GM19455 (cell line): ENCODE results near the gene IRF8.
"Not testable (repeated sequence)": the region's sequence is repeated elsewhere in the genome, so short reads cannot be mapped to it uniquely, and the experiment has no call there.

Source experiments
- ATAC-seq: cut with Tn5 transposase; IDR thresholded peaks from one replicate; pipeline ENCODE4 v1.9.1; 2021; ENCODE audit not compliant: unreplicated experiment

The IRF8 gene

GRCh38 chr16:85891776-85892166 is 7.2 kb upstream of the IRF8 start:
- no peak for ATAC-seq

- no peak for ATAC-seq
Observed at GRCh38 chr16:85892760-85893159, 6.2 kb upstream of the IRF8 start.

DNA sequence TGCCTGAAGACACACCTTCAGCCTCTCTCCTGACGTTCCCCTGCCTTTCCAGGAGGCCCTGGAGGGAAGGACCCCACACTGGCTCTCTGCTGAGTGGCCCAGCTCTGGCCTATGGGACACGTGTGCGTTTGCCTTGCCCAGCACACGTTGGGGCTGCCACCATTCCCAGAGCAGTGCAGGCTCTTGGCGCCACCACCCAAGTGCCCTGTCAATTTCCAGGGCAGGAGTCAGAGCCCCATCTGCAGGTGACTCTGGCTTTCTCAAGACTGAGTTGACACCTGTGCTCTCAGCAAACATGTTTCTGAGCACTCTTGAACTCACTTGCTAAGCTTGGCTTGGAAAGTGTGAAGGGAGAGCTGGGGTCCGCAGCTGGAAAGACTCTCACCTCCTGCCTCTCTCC is 4.7 kb upstream of the IRF8 start:
- no peak for ATAC-seq

DNA sequence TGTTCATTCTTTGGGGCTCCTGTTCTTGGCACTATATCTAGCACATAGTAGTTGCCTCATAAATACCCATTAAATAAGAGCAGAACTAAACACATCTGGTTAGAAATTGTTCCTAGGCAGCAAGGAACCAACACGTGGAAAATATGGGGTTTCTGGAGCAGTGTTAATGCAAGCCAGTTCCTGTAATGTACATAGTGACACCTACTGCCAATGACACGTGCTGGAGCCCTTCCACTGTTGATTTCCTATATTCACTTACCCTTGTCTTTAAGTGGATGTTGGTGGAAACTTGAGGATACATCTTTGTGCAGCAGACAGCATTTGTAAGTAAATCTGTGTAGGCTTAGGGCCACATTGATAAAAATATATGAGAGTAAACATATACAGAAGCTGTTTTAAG is 1.6 kb upstream of the IRF8 start:
- no peak for ATAC-seq

GRCh38 chr16:85899444-85899843 is 482 bp downstream of the IRF8 start:
- ATAC-seq: no peak

- no peak for ATAC-seq
Observed at GRCh38 chr16:85900027-85900792, 1.2 kb downstream of the IRF8 start.

DNA sequence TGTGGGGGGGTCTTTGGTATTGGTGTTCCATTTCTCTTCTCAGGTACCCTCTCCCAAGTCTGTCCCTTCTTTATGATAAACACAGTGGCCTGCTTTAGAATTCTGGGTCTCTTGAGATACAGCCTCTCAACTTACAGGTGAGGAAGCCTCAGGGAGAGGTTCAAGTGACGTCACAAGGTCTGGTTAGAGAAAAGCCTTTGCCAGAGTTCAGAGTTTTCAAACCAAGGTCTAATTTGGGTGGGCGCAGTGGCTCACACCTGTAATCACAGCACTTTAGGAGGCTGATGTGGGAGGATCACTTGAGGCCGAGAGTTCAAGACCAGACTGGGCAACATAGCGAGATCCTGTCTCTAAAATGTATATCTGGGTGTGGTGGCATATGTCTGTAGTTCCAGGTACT is 2.1 kb downstream of the IRF8 start:
- ATAC-seq: no peak

DNA sequence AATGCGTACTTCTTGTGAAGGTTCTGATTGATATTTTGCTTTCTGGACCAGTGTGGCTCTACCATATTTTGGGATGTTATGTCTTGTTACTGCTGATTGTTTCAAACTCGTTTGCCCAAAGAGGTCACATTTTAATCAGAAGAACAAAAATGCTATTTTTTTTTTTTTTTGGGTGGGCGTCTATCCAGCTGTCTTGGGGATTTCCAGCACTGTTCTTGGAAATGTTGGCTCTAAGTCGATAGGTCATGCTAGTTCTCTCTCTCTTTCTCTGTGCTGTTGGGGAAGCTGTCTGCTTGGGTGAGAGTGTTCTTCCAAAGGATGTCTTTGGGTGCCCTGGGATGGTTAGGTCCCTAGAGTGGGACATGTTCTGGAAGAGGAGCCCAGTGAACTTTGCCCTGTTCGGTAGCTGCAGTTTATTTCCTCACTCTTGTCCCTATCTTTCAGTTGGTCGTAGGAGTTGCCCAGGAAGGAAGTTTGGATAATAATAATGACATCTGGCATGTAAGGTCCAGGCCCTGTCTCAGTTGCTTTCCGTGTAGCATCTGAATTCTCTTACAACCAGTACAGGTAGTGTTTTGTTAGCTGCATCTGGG is 2.9 kb downstream of the IRF8 start:
- no peak for ATAC-seq

GRCh38 chr16:85902366-85903155 is 3.6 kb downstream of the IRF8 start:
- peak; percentile 62 for ATAC-seq

GRCh38 chr16:85903559-85903958 is 4.6 kb downstream of the IRF8 start:
- ATAC-seq: no peak

DNA sequence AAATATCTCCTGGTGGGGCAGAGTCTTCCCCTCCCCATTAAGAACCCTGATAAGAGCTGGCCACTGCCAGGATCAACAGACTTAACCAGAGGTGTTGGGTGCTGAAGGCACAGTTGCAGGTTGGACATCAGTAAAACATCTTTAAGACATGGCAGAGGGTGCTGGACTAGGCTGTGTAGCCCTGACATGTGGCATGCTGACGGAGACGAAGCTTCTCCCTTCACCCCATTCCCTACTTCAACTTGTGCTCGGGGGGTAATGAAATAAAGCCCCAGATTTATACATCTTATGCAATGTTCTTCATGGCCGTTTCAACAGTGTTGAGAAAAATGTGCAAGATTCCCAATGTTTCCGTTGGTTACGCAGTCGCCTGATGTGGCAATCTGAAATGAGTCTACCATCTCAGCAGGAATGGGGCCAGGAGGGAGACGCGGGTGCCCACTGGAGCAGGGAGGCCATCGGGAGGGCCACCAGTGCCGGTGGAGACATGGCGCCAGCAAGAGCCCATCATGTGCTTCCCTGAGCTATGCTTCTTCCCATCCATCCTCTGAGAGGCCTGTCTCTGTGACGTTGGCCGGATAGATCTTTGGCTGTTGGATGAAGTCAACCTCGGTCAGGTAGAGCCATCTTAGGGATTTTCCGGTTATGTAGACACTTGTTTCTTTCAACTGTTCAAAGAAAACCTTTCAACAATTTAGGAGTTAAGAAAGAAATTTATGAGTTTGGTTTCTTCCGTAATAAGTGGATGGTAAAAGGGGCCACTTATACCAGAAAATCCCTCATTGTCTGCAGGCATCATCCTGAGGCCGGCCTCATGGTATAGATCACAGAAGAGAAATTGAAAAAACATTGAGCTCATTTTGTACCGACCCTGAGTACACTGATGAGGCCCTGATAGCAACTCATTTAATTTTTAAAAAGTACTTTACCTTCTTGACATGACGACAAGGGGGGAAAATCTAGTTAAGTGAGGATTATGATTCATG is 6.4 kb downstream of the IRF8 start:
- no peak for ATAC-seq

- ATAC-seq: no peak
Observed at GRCh38 chr16:85906349-85906748, 7.4 kb downstream of the IRF8 start.

GRCh38 chr16:85907231-85907630 is 8.3 kb downstream of the IRF8 start:
- not testable (repeated sequence) for ATAC-seq

DNA sequence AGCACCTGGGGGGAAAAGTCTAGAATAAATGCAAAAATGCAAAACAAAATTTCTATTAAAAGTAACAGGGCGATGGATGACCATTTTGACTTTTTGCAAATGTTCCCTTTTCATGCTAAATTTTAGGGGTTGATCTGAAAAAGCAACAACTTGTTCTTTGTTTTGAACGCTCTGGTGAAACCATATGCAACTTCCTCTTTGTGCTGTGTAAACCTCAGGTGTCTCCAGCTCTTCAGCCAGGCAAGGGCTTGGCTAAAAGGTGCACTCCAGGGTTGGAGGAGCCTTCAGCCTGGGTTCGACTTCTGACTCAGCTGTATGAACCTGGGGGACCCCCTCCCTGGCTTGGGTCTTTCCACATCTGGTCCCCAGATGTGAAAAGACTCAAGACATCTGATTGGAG is 9.5 kb downstream of the IRF8 start:
- peak; percentile 49 for ATAC-seq

GRCh38 chr16:85908889-85909589 is 10.1 kb downstream of the IRF8 start:
- no peak for ATAC-seq

- ATAC-seq: no peak
Observed at GRCh38 chr16:85909932-85910853, 11.2 kb downstream of the IRF8 start.

- no peak for ATAC-seq
Observed at GRCh38 chr16:85910854-85911247, 11.9 kb downstream of the IRF8 start.

DNA sequence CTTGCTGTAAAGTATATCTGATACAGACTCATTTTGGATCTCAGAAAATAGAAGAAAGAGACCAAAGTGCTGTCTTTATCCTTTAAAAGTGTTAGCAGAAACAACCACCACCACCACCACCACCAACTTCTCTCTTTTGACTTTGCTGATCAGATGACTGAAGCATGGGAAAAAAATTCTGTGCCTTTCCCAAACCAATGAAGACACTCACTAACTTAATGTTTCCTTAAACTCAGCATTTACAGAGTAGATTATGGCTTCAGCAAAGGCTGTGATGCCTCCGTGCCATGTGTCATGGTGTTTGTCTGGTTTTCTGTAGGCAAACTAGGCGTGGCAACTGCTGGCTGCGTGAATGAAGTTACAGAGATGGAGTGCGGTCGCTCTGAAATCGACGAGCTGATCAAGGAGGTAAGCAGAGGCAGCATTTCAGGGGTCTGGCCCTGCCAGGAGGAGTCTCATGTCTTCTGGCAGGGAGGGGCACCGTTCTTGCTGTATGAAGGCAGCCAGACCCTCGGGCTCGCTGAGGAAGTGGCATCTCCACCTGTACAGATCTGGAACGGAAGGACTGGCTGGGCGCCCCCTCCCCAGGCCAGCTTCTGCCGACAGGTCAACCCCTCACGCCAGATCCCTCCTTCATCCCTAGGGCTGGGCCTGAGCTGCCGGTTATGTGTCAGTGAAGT is 12.4 kb downstream of the IRF8 start:
- ATAC-seq: no peak
